ENCODE measurements around the gene DHRS12. TPM values are rescaled to one million over a fixed set of nuclear protein-coding genes. Genes with fewer than 3 reads are reported as not detected.

DHRS12 gene
- total and polyA plus RNA-seq, 3 experiments from 2014 or later = 7.1 to 35.6 (median 7.2) TPM

DNA sequence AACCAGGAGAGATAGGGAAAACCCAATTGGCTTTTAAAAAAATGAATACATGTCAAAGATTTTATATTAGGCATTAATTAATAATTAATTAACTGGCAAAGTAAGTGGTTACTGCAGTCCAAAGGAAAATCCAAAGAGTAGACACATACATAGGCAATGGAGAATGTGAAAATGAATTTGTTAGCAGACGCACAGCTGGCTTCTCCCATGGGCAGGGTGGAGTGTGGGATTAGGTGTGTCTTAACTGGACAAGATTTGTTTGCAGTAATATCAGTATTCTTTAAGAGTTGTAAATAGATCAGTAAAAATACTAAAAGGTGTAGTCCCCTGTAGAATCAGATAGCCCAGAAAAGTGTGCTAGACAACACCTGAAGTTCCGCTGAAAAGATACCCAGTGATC is 58.7 kb downstream of the DHRS12 start:
- H3K4me1 ChIP-seq (ENCODE audit: insufficient read depth, low read length) = no peaks in the 10 kb centered on the region
- Mint-ChIP-seq H3K27ac (no peak overlapping the region), H3K4me3 (no peak overlapping the region), H3K36me3 (peaks cover 23 to 72% (median 38%) of the 10 kb centered on the region in 3 donors), H3K9me3 (peaks cover 3 to 16% (median 13%) of the 10 kb centered on the region in 5 donors), H3K27me3 (no peaks in the 10 kb centered on the region), H3K4me1 (no peaks in the 10 kb centered on the region)
- H3K9me3 ChIP-seq (ENCODE audit: low read length) = peaks cover 3% of the 10 kb centered on the region
- ChIA-PET POLR2A (no interaction called here), CTCF (interaction anchor here (1.3 kb wide), 1 partner anchor 13 kb away, joined by 4 read pairs; no protein-coding TSS in a partner anchor)
- no peaks in the 10 kb centered on the region for H3K27me3 ChIP-seq (ENCODE audit: insufficient read depth, low read length, poor library complexity, severe bottlenecking)
- no peak overlapping the region for H3K4me3 ChIP-seq (ENCODE audit: low read length)
- no peak overlapping the region for H3K27ac ChIP-seq (ENCODE audit: low read depth, low read length)
- DNase-seq = no peak
- H3K36me3 ChIP-seq (ENCODE audit: insufficient read depth, low read length) = no peaks in the 10 kb centered on the region

DNA sequence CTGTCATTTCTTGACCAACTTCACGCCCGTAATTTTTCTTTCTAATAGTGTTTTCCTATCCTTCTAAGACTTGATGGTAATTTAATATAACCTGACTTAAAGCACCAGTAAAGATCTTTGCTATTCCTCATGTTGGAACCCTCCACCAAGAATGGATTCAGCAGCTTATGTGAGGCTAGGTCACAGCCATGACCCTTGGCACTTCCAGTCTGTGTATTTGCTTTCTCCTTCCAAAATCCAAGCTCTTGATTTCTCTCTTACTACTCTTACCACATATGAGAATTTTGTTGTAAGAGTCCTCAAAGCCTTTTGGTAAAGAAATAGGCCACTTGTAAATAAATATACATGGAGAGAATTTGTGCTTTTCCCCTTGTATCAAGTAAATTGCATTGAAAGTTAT is 61.4 kb downstream of the DHRS12 start:
- no peaks in the 10 kb centered on the region for H3K27me3 ChIP-seq (ENCODE audit: insufficient read depth, low read length, poor library complexity, severe bottlenecking)
- CTCF ChIA-PET = no interaction called here
- H3K36me3 ChIP-seq (ENCODE audit: insufficient read depth, low read length) = peaks cover 4% of the 10 kb centered on the region
- Mint-ChIP-seq H3K9me3 (peaks cover 0 to 4% (median 3%) of the 10 kb centered on the region in 5 donors), H3K4me3 (no peak overlapping the region), H3K4me1 (peaks cover 1 to 3% (median 2%) of the 10 kb centered on the region in 3 donors), H3K27ac (no peak overlapping the region), H3K27me3 (no peaks in the 10 kb centered on the region), H3K36me3 (peaks cover 30 to 77% (median 32%) of the 10 kb centered on the region in 3 donors)
- no peak overlapping the region for H3K27ac ChIP-seq (ENCODE audit: low read depth, low read length)
- H3K4me1 ChIP-seq (ENCODE audit: insufficient read depth, low read length) = no peaks in the 10 kb centered on the region
- H3K4me3 ChIP-seq (ENCODE audit: low read length) = no peak overlapping the region
- H3K9me3 ChIP-seq (ENCODE audit: low read length) = no peaks in the 10 kb centered on the region
- no peak for DNase-seq
- POLR2A ChIA-PET = no interaction called here

DNA sequence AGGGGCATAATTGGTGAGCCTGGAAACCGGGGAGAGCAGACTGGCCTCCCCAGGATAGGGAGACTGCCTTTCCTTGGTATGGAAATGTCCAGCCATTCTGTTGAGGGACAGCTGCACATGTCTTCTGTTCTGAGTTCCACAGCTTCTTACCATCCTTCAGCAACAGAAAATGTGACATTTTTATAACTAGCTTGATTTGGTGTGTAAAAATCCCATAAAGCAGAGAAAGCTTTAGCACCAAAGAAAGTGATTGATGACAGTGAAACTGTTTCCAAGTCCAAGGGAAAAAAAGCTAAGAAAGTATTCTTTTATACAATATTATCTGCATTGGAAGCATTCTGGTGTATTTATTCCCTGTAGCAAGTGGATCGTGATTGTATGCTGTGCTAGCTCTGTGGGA is 61.9 kb downstream of the DHRS12 start:
- ChIA-PET CTCF (no interaction called here), POLR2A (no interaction called here)
- no peaks in the 10 kb centered on the region for H3K27me3 ChIP-seq (ENCODE audit: insufficient read depth, low read length, poor library complexity, severe bottlenecking)
- no peaks in the 10 kb centered on the region for H3K9me3 ChIP-seq (ENCODE audit: low read length)
- Mint-ChIP-seq H3K4me1 (peaks cover 5 to 8% (median 8%) of the 10 kb centered on the region in 3 donors), H3K36me3 (peaks cover 26 to 71% (median 28%) of the 10 kb centered on the region in 3 donors), H3K27ac (peak overlapping the region in 1 of 8 donors; percentile 33), H3K9me3 (peaks cover 0 to under 1% (median 0%) of the 10 kb centered on the region in 5 donors), H3K4me3 (no peak overlapping the region), H3K27me3 (no peaks in the 10 kb centered on the region)
- no peak overlapping the region for H3K4me3 ChIP-seq (ENCODE audit: low read length)
- no peak for DNase-seq
- H3K4me1 ChIP-seq (ENCODE audit: insufficient read depth, low read length) = no peaks in the 10 kb centered on the region
- no peak overlapping the region for H3K27ac ChIP-seq (ENCODE audit: low read depth, low read length)
- H3K36me3 ChIP-seq (ENCODE audit: insufficient read depth, low read length) = peaks cover 4% of the 10 kb centered on the region

DNA sequence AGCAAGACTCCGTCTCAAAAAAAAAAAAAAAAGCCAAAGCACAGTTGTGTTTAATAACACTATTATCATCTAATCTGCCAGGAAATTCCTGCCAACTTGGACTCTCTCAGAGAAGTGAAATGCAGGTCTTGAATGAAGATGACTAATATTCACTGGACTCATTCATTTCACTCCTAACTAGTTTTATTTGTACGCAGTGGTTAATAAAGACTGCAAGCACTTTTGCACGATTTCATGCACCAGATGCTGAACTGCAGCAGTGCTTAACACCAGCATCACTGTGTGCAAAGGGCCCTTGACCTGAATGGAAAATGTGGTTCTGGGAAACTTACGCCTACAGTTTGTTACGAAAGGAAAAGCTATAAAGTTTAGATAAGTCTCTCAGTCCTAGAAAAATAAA is 63.3 kb downstream of the DHRS12 start:
- CTCF ChIA-PET = no interaction called here
- H3K4me3 ChIP-seq (ENCODE audit: low read length) = no peak overlapping the region
- H3K27me3 ChIP-seq (ENCODE audit: insufficient read depth, low read length, poor library complexity, severe bottlenecking) = no peaks in the 10 kb centered on the region
- H3K9me3 Mint-ChIP-seq = no peaks in the 10 kb centered on the region
- H3K36me3 Mint-ChIP-seq = peaks cover 21 to 64% (median 30%) of the 10 kb centered on the region in 3 donors
- H3K4me1 ChIP-seq (ENCODE audit: insufficient read depth, low read length) = no peaks in the 10 kb centered on the region
- POLR2A ChIA-PET = no interaction called here
- DNase-seq = no peak
- peaks cover 4% of the 10 kb centered on the region for H3K36me3 ChIP-seq (ENCODE audit: insufficient read depth, low read length)
- no peak overlapping the region for H3K27ac Mint-ChIP-seq
- no peaks in the 10 kb centered on the region for H3K9me3 ChIP-seq (ENCODE audit: low read length)
- H3K27me3 Mint-ChIP-seq = no peaks in the 10 kb centered on the region
- H3K4me3 Mint-ChIP-seq = no peak overlapping the region
- H3K4me1 Mint-ChIP-seq = peaks cover 8 to 13% (median 13%) of the 10 kb centered on the region in 3 donors
- H3K27ac ChIP-seq (ENCODE audit: low read depth, low read length) = no peak overlapping the region

DNA sequence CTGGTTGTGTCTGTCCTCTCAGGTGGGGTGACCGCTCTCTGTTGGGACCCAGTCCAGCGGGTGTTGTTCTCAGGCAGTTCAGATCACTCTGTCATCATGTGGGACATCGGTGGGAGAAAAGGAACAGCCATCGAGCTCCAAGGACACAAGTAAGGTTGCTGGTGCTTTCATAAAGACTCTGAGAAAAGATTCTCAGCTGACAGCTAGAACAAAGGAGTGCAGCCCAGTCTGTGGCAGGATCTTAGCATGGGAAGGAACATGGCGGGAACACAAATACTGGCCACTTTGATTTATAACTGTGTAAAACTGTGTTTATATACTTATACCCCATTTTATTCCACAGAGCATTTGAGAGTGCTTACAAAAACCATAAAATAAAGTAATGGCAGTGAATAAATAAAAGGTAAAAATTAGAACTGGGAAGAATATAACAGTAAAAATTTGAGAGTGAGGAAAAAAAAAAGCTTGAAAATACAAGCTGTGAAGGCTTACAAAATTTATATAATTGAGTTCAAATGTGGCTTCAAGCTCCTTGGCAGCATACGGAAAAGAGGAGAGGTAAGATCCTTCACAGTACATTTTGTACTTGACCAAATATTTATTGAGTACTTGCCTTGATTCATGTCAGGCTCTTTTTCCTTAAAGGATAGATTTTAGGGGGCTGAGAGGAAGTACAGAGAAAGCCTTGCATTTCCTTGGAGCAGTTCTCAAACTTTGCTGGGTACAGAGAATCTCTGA is 64.8 kb downstream of the DHRS12 start:
- Histone ChIP-seq H3K4me1 (ENCODE audit: insufficient read depth, low read length) (no peaks in the 10 kb centered on the region), H3K27ac (ENCODE audit: low read depth, low read length) (no peak overlapping the region), H3K36me3 (ENCODE audit: insufficient read depth, low read length) (peaks cover 4% of the 10 kb centered on the region), H3K9me3 (ENCODE audit: low read length) (no peaks in the 10 kb centered on the region), H3K4me3 (ENCODE audit: low read length) (no peak overlapping the region), H3K27me3 (ENCODE audit: insufficient read depth, low read length, poor library complexity, severe bottlenecking) (no peaks in the 10 kb centered on the region)
- CTCF ChIA-PET = interaction anchor here (1.0 kb wide), 1 partner anchor 13 kb away, joined by 3 read pairs; no protein-coding TSS in a partner anchor
- Mint-ChIP-seq H3K27ac (peak overlapping the region in 2 of 8 donors; percentile 36 to 57), H3K4me3 (no peak overlapping the region), H3K27me3 (no peaks in the 10 kb centered on the region), H3K9me3 (no peaks in the 10 kb centered on the region), H3K36me3 (peaks cover 15 to 58% (median 25%) of the 10 kb centered on the region in 3 donors), H3K4me1 (peaks cover 8 to 13% (median 13%) of the 10 kb centered on the region in 3 donors)
- DNase-seq = no peak
- POLR2A ChIA-PET = no interaction called here

DNA sequence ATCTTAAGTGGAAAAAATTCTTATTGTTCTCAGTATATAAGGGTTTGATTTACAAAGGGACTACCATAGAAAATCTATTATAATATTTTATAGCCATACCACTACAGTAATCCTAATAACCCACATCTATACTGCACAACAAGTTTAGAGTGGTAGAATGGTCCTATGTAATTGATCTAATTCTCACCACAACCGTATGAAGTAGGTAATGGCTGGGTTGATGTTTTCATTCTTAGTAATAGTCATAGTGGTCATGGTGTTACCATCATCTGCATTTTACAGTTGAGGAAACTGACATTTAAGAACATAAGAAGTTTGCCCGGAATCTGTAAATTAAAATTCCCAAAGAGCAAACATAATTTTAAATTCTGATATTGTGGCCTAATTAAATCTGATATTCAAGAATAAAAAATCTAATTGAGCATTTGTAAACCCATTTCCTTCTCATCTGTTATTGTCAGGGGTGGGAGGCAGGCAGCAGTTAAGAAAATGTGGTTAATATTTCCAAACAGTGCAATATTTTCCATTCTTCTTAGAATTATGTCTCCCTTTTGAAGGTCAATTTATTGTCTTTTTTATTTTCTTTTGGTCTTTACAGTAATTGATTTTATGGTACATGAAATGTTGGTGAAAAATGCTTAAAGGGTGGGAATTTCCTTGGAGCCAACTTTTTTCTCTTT is 65.6 kb downstream of the DHRS12 start:
- Mint-ChIP-seq H3K27ac (peak overlapping the region in 1 of 8 donors; percentile 57), H3K27me3 (no peaks in the 10 kb centered on the region), H3K36me3 (peaks cover 12 to 57% (median 25%) of the 10 kb centered on the region in 3 donors), H3K4me1 (peaks cover 8 to 13% (median 13%) of the 10 kb centered on the region in 3 donors), H3K9me3 (no peaks in the 10 kb centered on the region), H3K4me3 (no peak overlapping the region)
- no peaks in the 10 kb centered on the region for H3K27me3 ChIP-seq (ENCODE audit: insufficient read depth, low read length, poor library complexity, severe bottlenecking)
- H3K4me3 ChIP-seq (ENCODE audit: low read length) = no peak overlapping the region
- H3K36me3 ChIP-seq (ENCODE audit: insufficient read depth, low read length) = peaks cover 4% of the 10 kb centered on the region
- no peaks in the 10 kb centered on the region for H3K9me3 ChIP-seq (ENCODE audit: low read length)
- CTCF ChIA-PET = interaction anchor here (1.0 kb wide), 1 partner anchor 12 kb away, joined by 3 read pairs; no protein-coding TSS in a partner anchor
- no peak for DNase-seq
- POLR2A ChIA-PET = no interaction called here
- no peaks in the 10 kb centered on the region for H3K4me1 ChIP-seq (ENCODE audit: insufficient read depth, low read length)
- H3K27ac ChIP-seq (ENCODE audit: low read depth, low read length) = no peak overlapping the region

DNA sequence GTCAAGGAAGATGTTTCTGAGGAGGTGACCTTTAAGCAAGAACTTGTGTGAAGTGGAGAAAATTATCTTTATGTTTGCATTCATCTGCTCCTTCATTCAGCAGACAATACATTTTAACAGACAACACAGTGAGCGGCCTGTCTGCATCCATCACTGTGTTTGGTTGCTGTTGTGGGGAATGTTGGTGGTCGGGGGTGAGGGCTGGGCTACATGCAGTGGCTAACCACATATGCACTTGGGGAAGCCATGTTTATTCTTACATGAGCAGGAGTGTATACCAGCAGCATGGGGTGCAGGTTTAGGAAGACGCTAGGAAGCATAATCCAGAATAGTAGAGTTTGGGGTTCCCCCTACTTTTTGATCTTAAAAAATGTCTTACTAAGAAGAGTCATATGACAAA is 66.4 kb downstream of the DHRS12 start:
- Histone ChIP-seq H3K9me3 (ENCODE audit: low read length) (no peaks in the 10 kb centered on the region), H3K27ac (ENCODE audit: low read depth, low read length) (no peak overlapping the region), H3K4me3 (ENCODE audit: low read length) (no peak overlapping the region), H3K36me3 (ENCODE audit: insufficient read depth, low read length) (peaks cover 4% of the 10 kb centered on the region), H3K27me3 (ENCODE audit: insufficient read depth, low read length, poor library complexity, severe bottlenecking) (no peaks in the 10 kb centered on the region), H3K4me1 (ENCODE audit: insufficient read depth, low read length) (no peaks in the 10 kb centered on the region)
- Mint-ChIP-seq H3K9me3 (no peaks in the 10 kb centered on the region), H3K27ac (peak overlapping the region in 5 of 8 donors; percentile 13 to 78 (median 57)), H3K27me3 (no peaks in the 10 kb centered on the region), H3K4me1 (peaks cover 8 to 13% (median 13%) of the 10 kb centered on the region in 3 donors), H3K4me3 (peak overlapping the region in 2 of 7 donors; percentile 13 to 55), H3K36me3 (peaks cover 8 to 55% (median 21%) of the 10 kb centered on the region in 3 donors)
- ChIA-PET POLR2A (no interaction called here), CTCF (no interaction called here)
- DNase-seq = no peak

DNA sequence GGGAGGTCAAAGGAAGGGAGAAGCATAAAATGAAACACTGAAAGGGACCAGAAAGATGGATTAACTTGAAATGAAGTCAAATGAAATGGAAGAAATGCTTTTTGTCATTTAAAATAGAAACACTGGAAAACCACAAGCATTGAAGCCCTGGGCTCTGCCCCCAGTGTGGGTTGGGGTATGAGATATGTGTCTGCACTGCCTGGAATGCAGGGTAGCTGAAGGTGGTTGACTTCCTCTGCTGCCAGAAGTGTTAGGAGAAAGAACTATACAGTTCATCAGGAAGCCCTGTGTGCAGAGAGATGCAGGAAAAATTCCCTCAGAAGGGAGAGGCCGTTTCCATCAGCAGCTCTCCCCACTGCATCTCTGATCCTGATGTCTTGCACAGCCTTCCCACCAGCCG is 69.2 kb downstream of the DHRS12 start:
- Mint-ChIP-seq H3K27ac (peak overlapping the region in 2 of 8 donors; percentile 23 to 35), H3K36me3 (peaks cover 8 to 32% (median 17%) of the 10 kb centered on the region in 3 donors), H3K4me3 (no peak overlapping the region), H3K27me3 (no peaks in the 10 kb centered on the region), H3K4me1 (peaks cover 8 to 13% (median 13%) of the 10 kb centered on the region in 3 donors), H3K9me3 (no peaks in the 10 kb centered on the region)
- ChIA-PET POLR2A (no interaction called here), CTCF (no interaction called here)
- Histone ChIP-seq H3K27me3 (ENCODE audit: insufficient read depth, low read length, poor library complexity, severe bottlenecking) (no peaks in the 10 kb centered on the region), H3K4me1 (ENCODE audit: insufficient read depth, low read length) (no peaks in the 10 kb centered on the region), H3K4me3 (ENCODE audit: low read length) (no peak overlapping the region), H3K36me3 (ENCODE audit: insufficient read depth, low read length) (peaks cover under 1% of the 10 kb centered on the region), H3K9me3 (ENCODE audit: low read length) (no peaks in the 10 kb centered on the region), H3K27ac (ENCODE audit: low read depth, low read length) (no peak overlapping the region)
- DNase-seq = no peak
